HK-2 (cell line): ENCODE data around the gene LINS1.

Experiments
- DNase-seq: peaks from one replicate; pipeline ENCODE4 v3.0.0-alpha.2; 2018; ENCODE audit not compliant: unreplicated experiment

LINS1 gene, protein sequence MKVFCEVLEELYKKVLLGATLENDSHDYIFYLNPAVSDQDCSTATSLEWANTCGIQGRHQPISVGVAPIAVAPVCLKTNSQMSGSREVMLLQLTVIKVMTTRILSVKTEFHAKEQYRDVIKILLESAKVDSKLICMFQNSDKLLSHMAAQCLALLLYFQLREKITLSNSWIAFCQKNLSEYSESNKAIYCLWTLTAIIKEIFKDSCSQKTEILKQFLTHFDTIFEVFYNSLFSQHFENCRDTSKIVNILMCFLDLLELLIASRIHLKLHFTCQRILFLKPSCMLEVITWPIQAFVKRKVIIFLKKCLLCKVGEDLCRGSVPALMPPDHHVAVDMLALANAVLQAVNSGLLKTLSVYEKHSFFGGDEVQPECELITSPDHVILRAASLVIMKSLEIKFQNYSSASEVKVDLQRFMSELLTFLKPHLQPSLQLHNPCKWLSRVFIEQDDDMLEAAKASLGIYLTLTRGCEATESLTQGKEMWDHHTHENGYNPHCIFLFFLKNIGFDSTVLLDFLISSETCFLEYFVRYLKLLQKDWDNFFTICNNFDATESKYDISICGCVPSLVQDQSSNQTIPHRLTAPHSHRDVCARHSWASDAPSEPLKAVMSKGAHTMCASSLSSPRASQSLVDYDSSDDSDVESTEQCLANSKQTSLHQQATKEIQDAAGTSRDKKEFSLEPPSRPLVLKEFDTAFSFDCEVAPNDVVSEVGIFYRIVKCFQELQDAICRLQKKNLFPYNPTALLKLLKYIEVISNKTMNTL

DNA sequence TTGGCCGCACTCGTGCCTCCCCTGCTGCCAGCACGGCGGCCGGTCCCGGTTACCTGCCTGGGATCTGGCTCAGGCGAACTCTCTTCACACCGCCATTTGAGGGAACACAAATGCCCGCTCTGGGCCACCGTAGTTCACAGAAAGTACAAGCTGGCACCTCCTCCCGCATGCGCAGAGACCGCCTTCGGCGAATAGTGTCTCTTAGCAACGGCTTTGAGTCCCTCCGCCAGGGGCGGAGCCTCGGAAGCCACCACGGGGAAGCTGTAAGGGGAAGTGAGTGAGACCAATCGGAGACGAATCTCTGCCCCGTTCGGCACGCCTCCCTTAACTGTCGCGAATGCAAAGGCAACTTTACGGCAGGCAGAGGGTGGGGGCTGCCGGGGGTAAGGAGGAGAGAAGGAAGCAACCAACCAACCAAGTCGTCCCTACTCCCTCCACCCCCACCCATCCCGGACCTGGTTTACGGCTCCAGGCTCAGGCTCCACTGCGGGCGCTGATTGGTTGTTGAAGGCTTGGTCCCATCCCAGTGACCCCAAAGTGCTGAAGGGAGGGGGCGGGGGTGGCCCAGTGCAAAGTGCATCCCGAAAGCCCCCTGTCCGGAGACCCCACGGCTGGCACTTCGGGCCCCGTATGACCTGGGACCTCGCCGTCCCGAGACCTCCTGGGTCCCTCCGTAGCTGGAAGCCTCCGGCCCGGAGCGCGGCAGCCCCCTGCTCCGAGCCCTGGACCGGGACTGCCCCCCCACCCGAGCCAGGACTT lies at the start of gene LINS1, which contains the start of gene ASB7:
LINS1 (minus strand) TSS at position 121 of the 759 bp plus-strand sequence. CDS start 21,342 bp downstream, outside the sequence.
ASB7 (plus strand) TSS at position 526 of the 759 bp plus-strand sequence. CDS start 9,628 bp downstream, outside the sequence.
- peak; percentile 97 for DNase-seq

DNA sequence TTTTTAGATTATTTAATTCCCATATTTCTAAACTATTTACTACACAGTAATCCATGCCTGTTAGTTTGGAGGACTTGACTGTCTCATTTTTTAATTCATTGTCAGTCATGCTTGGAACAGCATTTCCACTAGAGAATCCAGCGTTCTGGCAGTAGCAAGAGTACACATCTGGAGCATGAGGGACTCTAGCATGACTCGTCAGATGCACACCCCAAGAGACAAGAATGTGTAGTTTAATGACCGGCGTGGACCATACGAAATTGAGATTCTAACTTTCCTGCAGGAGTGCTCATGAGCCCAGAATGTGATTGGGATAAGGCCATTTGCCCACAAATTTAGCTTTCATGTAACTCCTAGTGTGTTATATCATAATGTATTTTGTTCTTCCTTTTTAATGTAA lies 49.3 kb upstream of the LINS1 start:
- no peak for DNase-seq

DNA sequence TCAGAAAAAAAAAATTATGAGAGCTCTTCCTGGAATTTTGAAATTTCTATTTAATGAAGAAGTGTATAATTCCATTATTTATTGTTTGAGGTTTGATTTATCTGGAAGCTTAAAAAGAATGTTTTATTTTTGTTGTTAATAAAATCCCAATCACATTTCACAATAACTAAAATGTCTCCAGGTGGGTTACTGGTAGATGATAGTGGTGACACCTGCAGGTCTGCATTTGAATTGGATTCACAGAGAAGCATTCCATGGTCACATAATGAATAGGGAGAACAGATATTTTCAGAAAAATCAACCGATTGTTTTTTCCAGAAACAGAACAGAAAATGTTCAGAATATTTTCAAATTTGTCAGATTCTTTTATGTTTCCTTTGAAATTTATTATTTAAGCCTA lies 48.7 kb upstream of the LINS1 start:
- no peak for DNase-seq

DNA sequence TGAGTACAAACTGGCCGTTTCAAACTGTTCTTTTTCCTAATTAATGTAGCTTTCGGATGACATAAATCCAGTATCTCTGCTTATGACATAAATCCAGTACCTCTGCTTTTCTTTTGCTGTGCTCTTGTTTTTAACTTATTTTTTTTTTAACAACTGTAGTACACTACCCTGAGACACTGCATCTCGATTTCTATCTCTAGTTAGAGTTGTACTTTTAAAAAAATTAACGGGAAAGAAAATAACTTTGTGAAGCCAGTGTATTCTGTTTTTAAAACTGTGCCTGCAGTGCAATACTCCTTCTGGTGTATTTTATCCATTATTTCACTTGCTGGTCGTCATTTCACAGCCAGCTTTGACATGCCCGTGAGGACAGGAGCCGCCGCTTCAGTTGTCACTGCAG lies 47.0 kb upstream of the LINS1 start:
- no peak for DNase-seq

DNA sequence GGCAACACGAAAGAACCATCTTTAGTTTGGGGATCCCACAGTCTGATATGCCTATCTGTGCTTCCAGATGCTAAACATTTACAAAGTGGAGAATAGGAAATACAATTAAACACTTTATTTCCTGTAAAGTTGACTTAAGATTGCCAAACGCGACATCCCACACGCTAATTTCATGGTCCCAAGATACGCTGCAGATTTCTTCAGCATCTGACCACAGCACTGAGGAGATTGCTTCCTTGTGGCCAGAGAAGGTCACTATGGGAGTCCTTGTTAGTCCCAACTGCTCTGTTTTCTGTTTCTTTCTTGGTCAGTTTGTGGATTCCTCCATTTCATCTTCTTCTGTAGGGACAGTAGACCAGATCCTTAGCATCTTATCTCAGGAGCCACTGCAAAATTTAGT lies 43.7 kb upstream of the LINS1 start:
- DNase-seq: no peak

DNA sequence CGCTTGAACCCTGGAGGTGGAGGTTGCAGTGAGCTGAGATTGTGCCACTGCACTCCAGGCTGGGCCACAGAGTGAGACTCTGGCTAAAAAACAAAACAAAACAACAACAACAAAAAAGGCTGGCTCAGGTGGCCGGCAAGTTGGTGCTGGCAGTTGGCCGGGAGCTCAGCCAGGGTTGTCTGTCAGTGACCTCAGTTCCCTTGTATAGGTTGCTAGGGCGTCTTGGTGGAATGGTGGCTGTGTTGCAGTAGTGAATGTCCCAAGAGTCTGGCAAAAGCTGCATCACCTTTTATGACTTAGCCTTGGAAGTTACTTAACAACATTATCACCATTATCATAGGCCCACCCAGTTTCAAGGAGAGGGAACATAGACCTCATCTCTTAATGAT lies 41.0 kb upstream of the LINS1 start:
- DNase-seq: no peak

DNA sequence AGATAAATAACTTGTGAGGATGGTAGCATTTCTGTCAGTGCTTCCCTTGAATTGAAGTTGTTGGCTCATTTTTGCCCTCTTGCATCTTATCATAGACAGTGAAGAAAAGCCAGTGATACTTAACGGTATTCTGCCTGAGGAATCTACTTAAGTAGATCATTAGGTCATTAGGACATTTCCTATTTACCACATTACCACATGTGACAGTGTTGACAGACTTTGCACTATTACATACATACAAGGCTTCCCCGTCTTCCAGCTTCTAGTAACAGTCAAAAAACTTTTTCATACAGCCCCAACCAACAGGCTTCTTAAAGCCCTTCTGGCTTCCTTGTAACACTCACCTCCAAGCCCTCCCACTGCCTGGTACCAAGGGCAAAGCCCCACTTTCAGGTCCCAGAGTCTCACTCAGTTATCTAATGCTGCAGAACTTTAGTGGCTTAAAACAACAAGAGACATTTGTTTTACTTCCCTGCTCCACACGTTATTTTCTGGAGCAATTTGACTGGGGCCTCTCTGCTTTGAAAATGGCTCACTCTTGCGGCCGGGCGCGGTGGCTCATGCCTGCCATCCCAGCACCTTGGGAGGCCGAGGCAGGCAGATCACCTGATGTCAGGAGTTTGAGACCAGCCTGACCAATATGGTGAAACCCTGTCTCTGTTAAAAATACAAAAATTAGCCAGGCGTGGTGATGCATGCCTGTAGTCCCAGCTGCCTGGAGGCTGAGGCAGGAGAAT lies 40.4 kb upstream of the LINS1 start:
- DNase-seq: no peak

DNA sequence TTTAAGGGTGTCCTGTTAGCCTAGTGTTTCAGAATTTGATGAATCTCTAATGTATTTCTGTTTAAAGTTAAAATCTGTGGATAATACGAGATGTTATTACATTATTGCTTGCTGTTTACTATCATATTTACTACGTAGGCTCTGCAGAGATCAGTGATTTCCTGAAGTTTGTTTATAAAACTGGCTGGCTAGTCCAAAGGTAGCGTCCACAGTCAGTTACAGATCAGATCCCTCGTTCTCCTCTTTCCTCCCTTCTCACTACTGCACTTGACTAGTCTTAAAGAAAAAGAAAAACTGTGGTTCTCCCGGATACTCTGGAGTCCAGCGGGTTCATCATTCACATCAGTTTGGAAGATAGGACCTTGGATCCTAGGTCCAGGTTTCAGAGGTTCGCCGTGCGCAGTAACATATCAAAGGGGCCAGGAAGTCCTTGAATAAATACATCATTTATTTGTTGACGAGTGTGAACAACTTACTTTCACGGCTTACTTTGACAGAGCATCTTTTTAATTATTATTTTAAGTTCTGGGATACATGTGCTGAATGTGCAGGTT lies 36.3 kb upstream of the LINS1 start:
- no peak for DNase-seq

DNA sequence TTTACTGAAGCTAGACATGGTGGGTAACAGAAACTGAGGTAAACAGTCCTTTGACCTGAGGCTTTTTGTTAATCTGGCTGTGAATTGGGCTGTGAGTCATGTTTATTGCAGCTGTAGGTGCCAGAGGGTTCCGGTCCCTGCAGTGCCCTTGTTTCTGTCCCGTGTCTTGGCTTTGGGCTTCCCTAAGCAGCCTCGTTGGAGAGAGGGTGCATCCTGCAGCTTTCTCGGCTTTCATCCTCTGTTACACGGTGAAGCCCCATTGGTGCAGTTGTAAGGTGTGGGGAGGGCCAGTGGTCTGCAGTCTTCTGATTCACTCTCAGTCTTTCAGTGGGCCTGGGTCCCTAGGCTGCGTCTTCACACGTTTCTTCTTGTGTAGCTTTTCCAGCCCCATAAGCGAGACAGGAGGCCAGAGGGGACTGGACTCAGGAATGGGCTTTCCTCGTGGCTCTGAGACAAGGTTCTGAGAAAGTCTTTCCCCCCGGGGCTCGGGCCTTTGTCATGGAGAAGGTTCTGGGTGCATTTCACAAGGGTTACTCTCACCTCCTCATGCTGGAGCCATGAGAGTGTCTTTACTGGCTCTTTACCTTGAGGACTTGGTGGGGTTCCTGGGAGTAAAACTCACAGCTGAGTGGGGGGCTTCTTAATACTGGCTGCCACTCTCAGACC lies 33.6 kb upstream of the LINS1 start:
- DNase-seq: no peak

DNA sequence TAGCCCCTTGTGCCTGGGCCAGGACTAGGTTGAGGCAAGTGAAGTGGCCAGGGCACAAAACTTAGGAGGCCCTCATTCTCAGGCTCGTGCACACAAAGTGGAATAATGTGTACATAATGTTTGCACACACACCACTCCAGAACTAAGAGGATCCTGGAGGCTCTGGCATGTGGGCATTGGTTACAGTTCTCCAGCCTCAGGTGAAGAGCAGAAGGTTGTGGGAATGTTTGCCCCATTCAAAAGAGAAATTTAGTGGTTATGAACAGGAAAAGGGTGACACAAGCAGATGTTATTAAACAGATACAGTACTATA lies 31.7 kb upstream of the LINS1 start:
- DNase-seq: no peak

DNA sequence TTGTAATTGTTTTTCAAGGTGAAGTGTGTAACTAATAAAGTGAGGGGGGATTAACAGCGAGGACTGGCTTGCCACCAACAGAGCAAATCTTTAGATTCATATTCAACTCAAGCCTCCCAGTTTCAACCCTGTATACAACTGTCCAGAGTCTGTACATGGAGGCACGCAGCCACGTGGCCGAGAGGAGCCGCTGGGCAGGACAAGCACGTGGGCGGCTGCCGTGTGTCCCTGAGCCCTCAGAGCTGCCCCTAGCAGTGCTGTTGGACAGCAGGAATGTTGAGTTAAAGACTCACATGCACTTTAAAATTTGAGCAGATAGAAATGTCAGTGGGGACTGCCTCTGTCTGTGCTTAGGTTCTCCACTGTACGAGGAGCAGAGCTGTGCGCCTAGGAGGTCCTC lies 29.8 kb upstream of the LINS1 start:
- no peak for DNase-seq

DNA sequence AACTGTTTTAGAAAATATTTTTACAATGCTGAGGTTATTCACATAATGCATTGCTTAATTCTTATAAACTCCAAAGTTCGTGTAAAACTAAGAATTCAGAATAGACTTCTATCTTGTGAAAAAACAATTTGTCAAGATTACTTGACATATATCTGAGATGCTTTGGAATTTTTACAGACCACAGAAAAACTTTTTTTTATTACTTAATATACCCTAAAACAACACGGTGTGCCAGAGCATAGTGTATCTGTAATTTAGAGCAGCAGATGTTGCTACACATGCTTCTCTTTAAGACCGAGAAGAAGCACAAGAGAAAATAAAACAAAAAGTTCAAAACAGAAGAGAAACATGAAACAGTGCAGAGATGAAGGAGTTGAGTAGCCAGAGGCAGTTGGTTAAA lies 26.8 kb upstream of the LINS1 start:
- DNase-seq: no peak

DNA sequence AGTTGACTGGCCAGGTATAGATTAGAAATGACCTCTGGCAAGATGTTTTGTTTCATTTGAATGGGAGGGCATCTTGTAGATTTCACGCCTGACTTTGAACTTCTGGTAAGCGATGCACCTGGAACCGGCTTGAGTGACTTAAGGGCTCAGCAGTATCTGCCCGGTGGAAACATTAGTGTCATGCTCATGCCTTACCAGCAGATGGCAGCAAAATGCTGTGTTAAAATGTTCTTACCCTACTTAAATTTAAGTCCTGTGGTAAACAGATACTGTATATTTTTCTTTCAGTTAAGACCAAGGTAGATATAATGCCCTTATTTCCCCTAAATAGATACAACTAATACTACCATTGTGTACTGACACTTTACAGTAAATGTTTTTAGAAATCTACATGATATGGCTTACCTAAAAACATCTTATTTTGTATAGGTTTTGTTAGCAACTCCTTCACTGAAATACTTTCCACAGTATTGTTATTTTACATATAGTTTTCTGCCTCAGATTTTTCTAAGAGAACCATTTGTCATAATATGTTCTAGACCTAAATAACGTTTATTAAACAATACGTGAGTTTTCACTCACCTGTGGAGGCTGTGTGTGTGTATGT lies 25.9 kb upstream of the LINS1 start:
- DNase-seq: peak; percentile 37

DNA sequence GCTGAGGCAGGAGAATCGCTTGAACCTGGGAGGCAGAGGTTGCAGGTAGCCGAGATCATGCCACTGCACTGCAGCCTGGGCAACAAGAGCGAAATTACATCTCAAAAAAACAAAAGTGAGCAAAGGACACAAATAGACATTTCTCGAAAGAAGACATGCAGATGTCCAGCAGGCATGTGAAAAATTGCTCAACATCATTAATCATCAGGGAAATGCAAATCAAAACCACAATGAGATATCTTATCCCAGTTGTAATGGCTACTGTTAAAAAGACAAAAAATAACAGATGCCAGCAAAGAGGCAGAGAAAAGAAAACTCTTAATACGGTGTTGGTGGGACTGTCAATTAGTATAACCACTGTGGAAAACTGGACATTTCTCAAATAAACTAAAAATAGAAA lies 21.3 kb upstream of the LINS1 start:
- DNase-seq: no peak

DNA sequence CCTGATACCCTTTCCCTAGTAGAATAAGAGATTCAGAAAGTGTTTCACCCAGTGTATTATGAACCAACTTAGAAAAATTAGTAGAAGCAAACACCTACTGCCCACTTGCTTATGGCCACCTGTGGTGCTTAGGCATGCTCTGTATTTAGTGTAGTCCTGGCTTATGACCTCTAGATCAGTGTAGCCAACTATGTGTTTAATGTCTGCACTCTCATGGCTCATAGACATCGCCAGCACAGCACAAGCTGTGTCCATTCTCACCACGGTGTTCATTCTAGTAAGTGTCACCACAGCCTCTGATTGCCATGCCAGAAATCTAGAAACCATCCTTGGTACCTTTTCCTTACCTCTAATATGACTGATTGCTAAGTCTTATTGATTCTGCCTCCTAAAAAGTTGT lies 14.7 kb upstream of the LINS1 start:
- no peak for DNase-seq

DNA sequence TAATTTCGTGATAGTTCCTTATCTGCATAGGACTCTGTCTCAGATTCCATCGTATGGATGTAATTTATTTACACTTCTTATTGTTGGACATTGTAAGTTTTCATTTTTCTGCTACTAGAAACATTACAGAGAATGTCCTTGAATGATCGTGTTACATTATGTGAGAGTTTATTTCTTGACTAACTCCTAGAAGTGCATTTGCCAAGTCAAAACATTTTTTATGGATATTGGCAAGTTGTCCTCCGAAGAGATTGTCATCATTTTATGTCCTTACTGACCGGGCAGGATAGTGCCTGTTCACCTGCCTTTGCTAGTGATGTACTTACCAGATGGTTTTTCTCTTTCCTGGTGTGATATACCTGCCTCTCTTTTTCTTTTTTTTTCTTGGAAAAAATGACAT lies 13.8 kb upstream of the LINS1 start:
- DNase-seq: no peak

DNA sequence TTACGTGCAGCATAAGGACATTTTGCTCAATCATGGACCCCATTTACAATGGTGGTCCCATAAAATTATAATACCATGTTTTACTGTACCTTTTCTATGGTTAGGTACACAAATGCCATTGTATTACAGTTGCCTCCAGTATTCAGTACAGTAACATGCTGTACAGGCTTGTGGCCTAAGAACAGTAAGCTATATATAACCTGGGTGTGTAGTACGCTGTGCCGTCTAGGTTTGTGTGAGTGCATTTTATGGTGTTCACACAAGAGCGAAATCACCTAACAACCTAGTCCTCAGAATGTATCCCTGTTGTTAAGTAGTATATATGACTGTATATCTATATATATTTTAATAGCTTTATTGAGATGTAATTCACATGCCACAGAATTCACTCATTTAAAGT lies 12.9 kb upstream of the LINS1 start:
- DNase-seq: no peak

DNA sequence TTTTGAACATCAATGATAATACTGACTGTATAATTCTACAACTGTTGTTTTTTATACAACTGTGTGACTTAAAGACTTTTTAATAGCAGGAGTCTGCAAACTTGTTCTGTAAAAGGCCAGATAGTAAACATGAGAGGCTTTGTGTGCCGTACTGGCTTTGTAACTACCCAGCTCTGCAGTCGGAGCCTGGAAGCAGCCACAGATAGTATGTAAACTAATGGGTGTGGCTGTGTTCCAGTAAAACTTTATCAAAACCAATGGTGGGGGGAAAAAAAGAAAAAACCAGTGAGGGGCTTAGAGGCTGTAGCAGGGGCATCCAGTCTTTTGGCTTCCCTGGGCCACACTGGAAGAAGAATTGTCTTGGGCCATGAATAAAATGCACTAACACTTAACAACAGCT lies 12.4 kb upstream of the LINS1 start:
- no peak for DNase-seq

DNA sequence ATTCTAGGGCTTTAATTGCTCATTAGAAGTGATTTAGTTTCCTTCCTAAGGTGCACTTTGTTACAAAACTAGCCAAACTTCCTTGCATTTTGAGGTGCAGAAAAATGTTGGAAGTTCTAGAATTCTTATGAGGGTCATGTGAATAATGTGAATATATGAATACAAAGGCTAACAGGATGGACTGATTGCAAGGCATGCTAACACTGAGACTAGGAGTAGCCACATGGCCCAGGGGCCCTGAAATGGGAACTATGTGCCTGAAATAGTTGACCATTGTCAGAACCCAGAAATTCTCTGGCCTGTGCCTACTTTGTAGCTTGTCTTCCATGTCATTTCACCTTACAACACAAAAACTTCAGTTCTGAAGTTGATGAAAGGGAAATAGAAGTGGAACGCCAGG lies 11.2 kb upstream of the LINS1 start:
- DNase-seq: no peak

DNA sequence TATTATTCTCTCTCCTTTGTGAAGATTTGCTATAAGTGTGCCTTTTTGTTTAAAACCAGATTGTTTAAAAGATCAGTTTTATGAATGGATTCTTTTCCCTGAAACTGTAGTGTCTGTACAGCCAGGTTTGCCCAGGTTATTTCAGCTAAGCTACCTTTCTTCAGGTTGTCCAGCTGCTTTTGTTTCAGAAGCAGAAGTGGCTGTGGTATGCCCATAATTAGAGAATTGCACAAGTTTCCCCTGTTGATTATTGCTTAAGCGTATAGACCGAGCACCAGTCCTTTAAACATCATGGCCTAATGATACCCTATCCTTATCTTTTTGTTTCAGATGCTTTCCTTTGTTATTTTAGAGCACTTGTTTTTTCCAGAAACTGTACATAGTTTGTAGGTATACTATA lies 10.6 kb upstream of the LINS1 start:
- no peak for DNase-seq
